SU-DHL-6 (cell line): ENCODE data around the gene NCOA5.
A peak's percentile ranks its signal among the peaks of the same experiment; 100 is the strongest.

Experiments
- H2AFZ ChIP-seq: fragments of 200-600 bp; sonication (generic); 2 replicates; pipeline ENCODE4 v1.6.1; 2014; ENCODE audit warnings: low read depth, mild to moderate bottlenecking, moderate library complexity, mixed read lengths, antibody characterized with exemption, low read length; ENCODE audit not compliant: severe bottlenecking
- H3F3A ChIP-seq: fragments of 200-600 bp; shearing (Covaris generic); 2 replicates; pipeline ENCODE4 v1.6.0; 2016; ENCODE audit warnings: antibody characterized with exemption, mild to moderate bottlenecking; ENCODE audit not compliant: insufficient read depth
- H3K27ac ChIP-seq: fragments of 200-600 bp; sonication (generic); 2 replicates; pipeline ENCODE4 v1.5.1; 2016; ENCODE audit warnings: low read depth, mild to moderate bottlenecking, low read length, moderate library complexity, mixed read lengths
- H3K27me3 ChIP-seq: fragments of 200-600 bp; sonication (generic), shearing (Covaris generic); 2 replicates; pipeline ENCODE4 v1.6.0; 2014; ENCODE audit warnings: mild to moderate bottlenecking, low read length
- H3K36me3 ChIP-seq: fragments of 200-600 bp; sonication (generic); 2 replicates; pipeline ENCODE4 v1.6.1; 2014; ENCODE audit warnings: mild to moderate bottlenecking, low read length, mixed read lengths
- H3K4me2 ChIP-seq: fragments of 300-600, 200-600 bp; shearing (Covaris generic), sonication (generic); 2 replicates; pipeline ENCODE4 v1.6.0; 2014; ENCODE audit warnings: low read length, low read depth, mild to moderate bottlenecking; ENCODE audit not compliant: poor library complexity, severe bottlenecking
- H3K4me3 ChIP-seq: fragments of 200-600 bp; sonication (generic); 2 replicates; pipeline ENCODE4 v1.5.1; 2014; ENCODE audit warnings: antibody characterized with exemption, low read length, mild to moderate bottlenecking, mixed read lengths; ENCODE audit not compliant: insufficient read depth, poor library complexity, severe bottlenecking
- H3K79me2 ChIP-seq: fragments of 200-600 bp; sonication (generic); 2 replicates; pipeline ENCODE4 v1.6.1; 2014; ENCODE audit warnings: mild to moderate bottlenecking, low read length, moderate library complexity; ENCODE audit not compliant: insufficient read depth
- H3K9ac ChIP-seq: fragments of 200-600 bp; sonication (generic); 2 replicates; pipeline ENCODE4 v1.7.0; 2014; ENCODE audit warnings: mild to moderate bottlenecking, low read length
- H3K9me2 ChIP-seq: fragments of 200-600 bp; sonication (generic); replicated peaks from 2 replicates; pipeline ENCODE4 v1.6.1; 2014; ENCODE audit warnings: low read length; ENCODE audit not compliant: insufficient read depth
- H3K9me3 ChIP-seq: fragments of 200-600 bp; sonication (generic); 2 replicates; pipeline ENCODE4 v1.6.1; 2014; ENCODE audit warnings: low read length, mixed read lengths; ENCODE audit not compliant: insufficient read depth
- H4K20me1 ChIP-seq: fragments of 200-600 bp; sonication (generic); 2 replicates; pipeline ENCODE4 v1.6.1; 2014; ENCODE audit warnings: low read depth, mild to moderate bottlenecking, antibody characterized with exemption, low read length, moderate library complexity, mixed read lengths
- CTCF ChIP-seq: fragments of 200-600 bp; sonication (generic); IDR thresholded peaks from one replicate; pipeline ENCODE4 v1.5.1; 2017; ENCODE audit warnings: antibody characterized with exemption, mild to moderate bottlenecking, low read length, moderate library complexity; ENCODE audit not compliant: insufficient read depth, poor library complexity, severe bottlenecking
- EZH2phosphoT487 ChIP-seq: fragments of 200-600 bp; sonication (generic), shearing (Covaris generic); conservative IDR thresholded peaks from 2 replicates; pipeline ENCODE4 v1.6.1; 2018; ENCODE audit warnings: mild to moderate bottlenecking, antibody characterized with exemption, low read length, moderate library complexity, mixed read lengths

The NCOA5 gene

GRCh38 chr20:46013829-46014516 lies 75.8 kb downstream of the NCOA5 start:
- H3K4me2 ChIP-seq: peak overlapping the region; percentile 51
- no peaks in the 10 kb centered on the region for H3F3A ChIP-seq
- H3K79me2 ChIP-seq: no peaks in the 10 kb centered on the region
- peak overlapping the region; percentile 23 for H3K4me3 ChIP-seq
- H3K27ac ChIP-seq: no peak overlapping the region
- TF ChIP-seq EZH2phosphoT487: no peak
- TF ChIP-seq CTCF: peak; percentile 96
- no peaks in the 10 kb centered on the region for H3K27me3 ChIP-seq
- no peaks in the 10 kb centered on the region for H3K9me2 ChIP-seq
- no peaks in the 10 kb centered on the region for H3K36me3 ChIP-seq
- no peaks in the 10 kb centered on the region for H3K9me3 ChIP-seq
- no peaks in the 10 kb centered on the region for H4K20me1 ChIP-seq
- H3K9ac ChIP-seq: no peak overlapping the region; the same call in 1 of the 2 replicates
- H2AFZ ChIP-seq: peak overlapping the region; percentile 60

- H4K20me1 ChIP-seq: no peaks in the 10 kb centered on the region
- no peak overlapping the region for H2AFZ ChIP-seq
- TF ChIP-seq CTCF (no peak), EZH2phosphoT487 (no peak)
- no peak overlapping the region for H3K4me2 ChIP-seq
- H3K9me3 ChIP-seq: no peaks in the 10 kb centered on the region
- no peaks in the 10 kb centered on the region for H3K27me3 ChIP-seq
- no peaks in the 10 kb centered on the region for H3K79me2 ChIP-seq
- H3F3A ChIP-seq: no peaks in the 10 kb centered on the region
- no peaks in the 10 kb centered on the region for H3K9me2 ChIP-seq
- H3K4me3 ChIP-seq: no peak overlapping the region
- no peak overlapping the region for H3K9ac ChIP-seq
- H3K36me3 ChIP-seq: no peaks in the 10 kb centered on the region
- no peak overlapping the region for H3K27ac ChIP-seq
These were observed 76.4 kb downstream of the NCOA5 start for GRCh38 chr20:46013322-46013828.

GRCh38 chr20:46012921-46013320 lies 76.8 kb downstream of the NCOA5 start:
- no peaks in the 10 kb centered on the region for H3K9me2 ChIP-seq
- H3K79me2 ChIP-seq: no peaks in the 10 kb centered on the region
- no peak overlapping the region for H3K9ac ChIP-seq
- TF ChIP-seq EZH2phosphoT487 (no peak), CTCF (no peak)
- H3K27ac ChIP-seq: no peak overlapping the region
- H3F3A ChIP-seq: no peaks in the 10 kb centered on the region
- H3K4me3 ChIP-seq: no peak overlapping the region
- no peaks in the 10 kb centered on the region for H3K36me3 ChIP-seq
- no peak overlapping the region for H2AFZ ChIP-seq
- H3K9me3 ChIP-seq: no peaks in the 10 kb centered on the region
- no peak overlapping the region for H3K4me2 ChIP-seq
- no peaks in the 10 kb centered on the region for H4K20me1 ChIP-seq
- no peaks in the 10 kb centered on the region for H3K27me3 ChIP-seq
